H1 (cell line): ENCODE data around the gene CDKN1A. TPM values are rescaled to one million over a fixed set of nuclear protein-coding genes. Genes with fewer than 3 reads are reported as not detected.

ENCODE experiments used
- CTCF ChIA-PET: fragments of 300-600 bp; sonication (Branson Sonifier 250); formaldehyde crosslinking; loops from one replicate; lab custom pipeline; 2021; ENCODE audit not compliant: partially characterized antibody; lab: Charles Lee
- POLR2A ChIA-PET: fragments of 300-600 bp; sonication (Branson Sonifier 250); formaldehyde crosslinking; loops from one replicate; lab custom pipeline; 2021; ENCODE audit warnings: inconsistent platforms; ENCODE audit not compliant: partially characterized antibody; lab: Charles Lee
- DNase-seq, 2 experiments: peaks; one replicate each; pipeline versions ENCODE4 v3.0.0 to v3.0.0-alpha.2; 2010 to 2022; ENCODE audit warnings: low spot score in 2 of 2, low read depth in 1 of 2, mixed read lengths in 1 of 2
- FAIRE-seq: peaks from 2 replicates; lab custom pipeline; 2011; peaks lifted over from hg19 to GRCh38; lab: Jason Lieb, UNC
- H2AFZ ChIP-seq: 2 replicates; pipeline ENCODE4 v1.8.1; 2012; ENCODE audit warnings: low read length, inconsistent platforms
- H2AK5ac ChIP-seq: 2 replicates; pipeline ENCODE4 v1.6.1; 2013; ENCODE audit warnings: low read depth, low read length
- H2BK120ac ChIP-seq: replicated peaks from 2 replicates; pipeline ENCODE3; 2013; ENCODE audit warnings: low read depth, low read length, inconsistent platforms
- H2BK12ac ChIP-seq: 2 replicates; pipeline ENCODE4 v1.6.1; 2013; ENCODE audit warnings: low read depth, low read length
- H2BK15ac ChIP-seq: 2 replicates; pipeline ENCODE4 v1.6.1; 2013; ENCODE audit warnings: low read length
- H2BK20ac ChIP-seq: 2 replicates; pipeline ENCODE4 v1.6.1; 2013; ENCODE audit warnings: low read length
- H2BK5ac ChIP-seq: 2 replicates; pipeline ENCODE4 v1.6.1; 2013; ENCODE audit warnings: low read depth, low read length
- H3K14ac ChIP-seq: 2 replicates; pipeline ENCODE4 v1.6.1; 2013; ENCODE audit warnings: inconsistent platforms; ENCODE audit not compliant: insufficient read length
- H3K18ac ChIP-seq: 2 replicates; pipeline ENCODE4 v1.6.1; 2013; ENCODE audit warnings: low read length; ENCODE audit errors: extremely low read depth
- H3K23ac ChIP-seq: 2 replicates; pipeline ENCODE4 v1.6.1; 2013; ENCODE audit warnings: inconsistent platforms; ENCODE audit not compliant: insufficient read length
- H3K23me2 ChIP-seq: 2 replicates; pipeline ENCODE4 v1.6.1; 2013; ENCODE audit warnings: low read depth, low read length
- H3K27ac ChIP-seq: 2 replicates; pipeline ENCODE4 v1.6.1; 2011; ENCODE audit warnings: low read depth, low read length, inconsistent platforms
- H3K27me3 ChIP-seq, 4 experiments: replicated peaks in 1 of 4; 1 replicate in 1 of 4; 2 replicates in 3 of 4; pipeline versions ENCODE4 v1.6.1 to v1.8.1; 2011 to 2013; ENCODE audit warnings: low read length in 3 of 4, mild to moderate bottlenecking in 3 of 4, inconsistent platforms in 2 of 4, mixed read lengths in 2 of 4, moderate library complexity in 1 of 4; ENCODE audit not compliant: control insufficient read depth in 3 of 4, insufficient read depth in 3 of 4; ENCODE audit errors: extremely low read depth in 1 of 4
- H3K36me3 ChIP-seq, 4 experiments: 2 replicates each; pipeline versions ENCODE4 v1.6.1 to v1.8.1; 2011 to 2013; ENCODE audit warnings: mild to moderate bottlenecking in 4 of 4, low read length in 3 of 4, moderate library complexity in 2 of 4, control low read depth in 1 of 4, inconsistent platforms in 1 of 4; ENCODE audit not compliant: insufficient read depth in 4 of 4, control insufficient read depth in 2 of 4
- H3K4ac ChIP-seq: replicated peaks from 2 replicates; pipeline ENCODE3; 2013; ENCODE audit warnings: low read length, low read depth, mixed read lengths, inconsistent platforms; ENCODE audit not compliant: insufficient read length
- H3K4me1 ChIP-seq, 4 experiments: replicated peaks in 1 of 4; 1 replicate in 1 of 4; 2 replicates in 3 of 4; pipeline versions ENCODE4 v1.6.1 to v1.8.1; 2011 to 2013; ENCODE audit warnings: low read length in 3 of 4, inconsistent platforms in 2 of 4, mixed read lengths in 1 of 4; ENCODE audit not compliant: insufficient read depth in 4 of 4, control insufficient read depth in 3 of 4
- H3K4me2 ChIP-seq, 2 experiments: 2 replicates each; pipeline versions ENCODE4 v1.6.1 to v1.8.1; 2011 to 2013; ENCODE audit warnings: low read depth in 2 of 2, low read length in 2 of 2, control low read depth in 1 of 2, inconsistent platforms in 1 of 2, mild to moderate bottlenecking in 1 of 2; ENCODE audit not compliant: insufficient read depth in 1 of 2
- H3K4me3 ChIP-seq, 4 experiments: fragments of 200-600, 300-600 bp in 1 of 4; sonication (generic), shearing (Covaris generic), sonication (Bioruptor Twin) in 1 of 4; 2 replicates each; pipeline versions ENCODE4 v1.5.1 to v1.8.1; 2011 to 2016; ENCODE audit warnings: low read length in 4 of 4, low read depth in 3 of 4, control low read depth in 2 of 4, inconsistent platforms in 2 of 4, mild to moderate bottlenecking in 2 of 4, mixed read lengths in 1 of 4, moderate library complexity in 1 of 4; ENCODE audit not compliant: insufficient read depth in 2 of 4; ENCODE audit errors: extremely low read depth in 1 of 4
- H3K56ac ChIP-seq: replicated peaks from 2 replicates; pipeline ENCODE3; 2013; ENCODE audit warnings: low read depth, mild to moderate bottlenecking, mixed read lengths, low read length, inconsistent platforms; ENCODE audit not compliant: insufficient read length
- H3K79me1 ChIP-seq: 2 replicates; pipeline ENCODE4 v1.6.1; 2013; ENCODE audit warnings: low read depth, low read length, control low read depth
- H3K79me2 ChIP-seq, 2 experiments: 2 replicates each; pipeline versions ENCODE4 v1.6.1 to v1.8.1; 2012 to 2013; ENCODE audit warnings: low read length in 2 of 2, mild to moderate bottlenecking in 2 of 2, inconsistent platforms in 1 of 2; ENCODE audit not compliant: insufficient read depth in 2 of 2, control insufficient read depth in 1 of 2
- H3K9ac ChIP-seq, 4 experiments: replicated peaks in 1 of 4; 1 replicate in 1 of 4; 2 replicates in 3 of 4; pipeline versions ENCODE4 v1.6.1 to v1.8.1; 2011 to 2013; ENCODE audit warnings: low read depth in 3 of 4, low read length in 3 of 4, control low read depth in 2 of 4, mild to moderate bottlenecking in 2 of 4, moderate library complexity in 2 of 4, inconsistent platforms in 1 of 4; ENCODE audit errors: extremely low read depth in 1 of 4
- H3K9me3 ChIP-seq, 2 experiments: 2 replicates each; pipeline versions ENCODE4 v1.6.1 to v1.8.1; 2012 to 2013; ENCODE audit warnings: mild to moderate bottlenecking in 2 of 2, moderate library complexity in 2 of 2, control low read depth in 1 of 2, inconsistent platforms in 1 of 2, low read depth in 1 of 2, low read length in 1 of 2, mixed read lengths in 1 of 2; ENCODE audit not compliant: insufficient read depth in 2 of 2
- H4K20me1 ChIP-seq, 2 experiments: replicated peaks in 1 of 2; 2 replicates each; pipeline versions ENCODE3 to v1.8.1; 2011 to 2013; ENCODE audit warnings: inconsistent platforms in 2 of 2, low read length in 2 of 2, mild to moderate bottlenecking in 1 of 2; ENCODE audit not compliant: insufficient read depth in 2 of 2, control insufficient read depth in 1 of 2
- H4K5ac ChIP-seq: 2 replicates; pipeline ENCODE4 v1.6.1; 2013; ENCODE audit warnings: low read length, low read depth, mixed read lengths, inconsistent platforms; ENCODE audit not compliant: insufficient read length
- H4K8ac ChIP-seq: 2 replicates; pipeline ENCODE4 v1.8.0; 2013; ENCODE audit warnings: mild to moderate bottlenecking, moderate library complexity, low read length, inconsistent platforms; ENCODE audit not compliant: insufficient read depth; ENCODE audit errors: extremely low read depth
- H4K91ac ChIP-seq: replicated peaks from 2 replicates; pipeline ENCODE3; 2013; ENCODE audit warnings: low read length, mixed read lengths, inconsistent platforms; ENCODE audit not compliant: insufficient read length
- ATF2 ChIP-seq: IDR thresholded peaks from 2 replicates; pipeline ENCODE4 v1.6.1; 2012; ENCODE audit warnings: low read length, inconsistent platforms
- WGBS, 2 experiments: shearing (Covaris generic) in 1 of 2; methylation state at CpG; one replicate each; pipeline versions ENCODE4 v1.1.6 to v1.1.7; 2013 to 2015; ENCODE audit warnings: low lambda C conversion rate in 2 of 2, mixed read lengths in 2 of 2, inconsistent platforms in 1 of 2, low coverage in 1 of 2, missing lambda C conversion rate in 1 of 2; ENCODE audit not compliant: insufficient replicate concordance in 2 of 2, insufficient coverage in 1 of 2, insufficient read length in 1 of 2; ENCODE audit errors: extremely low coverage in 1 of 2, missing lambda C conversion rate in 1 of 2; 5-methylcytosine and 5-hydroxymethylcytosine counted together
- polyA plus RNA-seq, 7 experiments: library from polyadenylated mRNA; depleted of rRNA in 3 of 7; stranded (reverse) in 5 of 7; unstranded in 2 of 7; fragments of >200 nt in 5 of 7; fragments of 200-250 nt in 2 of 7; gene quantifications; 1 replicate in 5 of 7; 2 replicates in 1 of 7; 4 replicates in 1 of 7; pipeline versions ENCODE4 v1.2.1 to v1.2.3, GENCODE V29; 2011 to 2013; ENCODE audit warnings: missing spikeins in 2 of 7, mixed read lengths in 2 of 7
- total RNA-seq: library from RNA; stranded (reverse); fragmentation: NEBNext Ultra II Directional; extraction: Animal tissue kit (Norgen Biotek cat#: 25700); gene quantifications from 2 replicates; pipeline ENCODE4 v1.2.1, GENCODE V29; 2021

CDKN1A gene
- total and polyA plus RNA-seq, 2 of the 8 experiments (the other 6 are each of a cell fraction or from before 2014, with no cell fraction given), result 15.2 to 36.0 TPM

- H3K79me1 ChIP-seq, result no peaks in the 10 kb centered on the region
- no peak overlapping the region for H2BK15ac ChIP-seq
- H3K27me3 ChIP-seq, result no peaks in the 10 kb centered on the region
- no peak overlapping the region for H3K4me3 ChIP-seq
- H3K79me2 ChIP-seq, result no peaks in the 10 kb centered on the region
- FAIRE-seq, result no peak
- CTCF ChIA-PET, result interaction anchor here (0.6 to 3.1 kb wide), 4 partner anchors 16 to 50 kb away, joined by 3 to 9 read pairs (median 5); no protein-coding TSS in a partner anchor
- no peaks in the 10 kb centered on the region for H4K20me1 ChIP-seq
- H3K4ac ChIP-seq, result no peak overlapping the region
- H2BK20ac ChIP-seq, result no peak overlapping the region
- no peak overlapping the region for H2BK5ac ChIP-seq
- H3K36me3 ChIP-seq, result no peaks in the 10 kb centered on the region
- no peak overlapping the region for H3K23ac ChIP-seq
- no peaks in the 10 kb centered on the region for H3K9me3 ChIP-seq
- no peak overlapping the region for H3K14ac ChIP-seq
- no peak overlapping the region for H3K4me2 ChIP-seq
- no peak overlapping the region for H2BK120ac ChIP-seq
- H3K18ac ChIP-seq, result no peak overlapping the region
- WGBS, 2 experiments, result 85% methylated on average over 2 of the region's 2 CpGs; no CpG with 5 or more reads in 1 of the 2 experiments
- H3K23me2 ChIP-seq, result no peaks in the 10 kb centered on the region
- no peak overlapping the region for H2AFZ ChIP-seq
- H3K9ac ChIP-seq, result no peak overlapping the region
- no peak overlapping the region for H4K5ac ChIP-seq
- no peak for DNase-seq
- POLR2A ChIA-PET, result interaction anchor here (1.1 to 1.5 kb wide), 3 partner anchors 9 to 52 kb away, joined by 3 to 5 read pairs (median 3); partner anchors contain the start of gene CDKN1A
- H3K27ac ChIP-seq, result no peak overlapping the region
- H4K91ac ChIP-seq, result no peak overlapping the region
- no peak overlapping the region; the same call in 1 of the 2 replicates for H2BK12ac ChIP-seq
- H2AK5ac ChIP-seq, result no peak overlapping the region
- no peak for TF ChIP-seq ATF2
- TF ChIP-seq, all 59 proteins: peak for 0
- peaks cover 0 to 4% (median 2%) of the 10 kb centered on the region in 4 experiments; a peak in 3 of 7 replicates for H3K4me1 ChIP-seq
- no peak overlapping the region for H4K8ac ChIP-seq
- H3K56ac ChIP-seq, result no peak overlapping the region
Measured at GRCh38 chr6:36650848-36651478, 27.6 kb upstream of the CDKN1A start.
